HG03521 (cell line): ENCODE results near the gene DEPDC4.
"Not testable (repeated sequence)": the region's sequence is repeated elsewhere in the genome, so short reads cannot be mapped to it uniquely, and the experiment has no call there.

Experiments
- ATAC-seq: cut with Tn5 transposase; IDR thresholded peaks from one replicate; pipeline ENCODE4 v1.9.1; 2021; ENCODE audit warnings: mild to moderate bottlenecking, moderate library complexity; ENCODE audit not compliant: unreplicated experiment

Gene DEPDC4

GRCh38 chr12:100266835-100267602 is at the start of gene DEPDC4, which contains the start of gene SCYL2:
DEPDC4 (minus strand) TSS chr12:100267079; CDS start chr12:100267076, 3 bp downstream.
SCYL2 (plus strand) TSS chr12:100267177; CDS start chr12:100282971, 15,794 bp downstream.
- ATAC-seq, result peak; percentile 91

GRCh38 chr12:100311317-100311716 is 44.4 kb upstream of the DEPDC4 start:
- no peak for ATAC-seq

- not testable (repeated sequence) for ATAC-seq
Observed at GRCh38 chr12:100308138-100308537, 41.3 kb upstream of the DEPDC4 start.

GRCh38 chr12:100304334-100304733 is 37.5 kb upstream of the DEPDC4 start:
- not testable (repeated sequence) for ATAC-seq

- no peak for ATAC-seq
Observed at GRCh38 chr12:100303831-100304230, 37.0 kb upstream of the DEPDC4 start.

GRCh38 chr12:100302081-100302480 is 35.2 kb upstream of the DEPDC4 start:
- ATAC-seq, result no peak

GRCh38 chr12:100295764-100296555 is 29.1 kb upstream of the DEPDC4 start:
- no peak for ATAC-seq

GRCh38 chr12:100294366-100294765 is 27.5 kb upstream of the DEPDC4 start:
- ATAC-seq, result not testable (repeated sequence)

- ATAC-seq, result no peak
Observed at GRCh38 chr12:100293017-100293416, 26.1 kb upstream of the DEPDC4 start.

GRCh38 chr12:100290016-100290415 is 23.1 kb upstream of the DEPDC4 start:
- ATAC-seq, result no peak

- no peak for ATAC-seq
Observed at GRCh38 chr12:100289038-100289437, 22.2 kb upstream of the DEPDC4 start.

GRCh38 chr12:100284556-100284955 is 17.7 kb upstream of the DEPDC4 start:
- not testable (repeated sequence) for ATAC-seq

GRCh38 chr12:100279607-100280244 is 12.8 kb upstream of the DEPDC4 start:
- ATAC-seq, result no peak

GRCh38 chr12:100279159-100279558 is 12.3 kb upstream of the DEPDC4 start:
- no peak for ATAC-seq

- ATAC-seq, result no peak
Observed at GRCh38 chr12:100274291-100274690, 7.4 kb upstream of the DEPDC4 start.

- ATAC-seq, result no peak
Observed at GRCh38 chr12:100273782-100274181, 6.9 kb upstream of the DEPDC4 start.

GRCh38 chr12:100268835-100269564 is 2.1 kb upstream of the DEPDC4 start:
- no peak for ATAC-seq

- peak; percentile 8 for ATAC-seq
Observed at GRCh38 chr12:100267603-100268281, 863 bp upstream of the DEPDC4 start.

- ATAC-seq, result peak; percentile 83
Observed at GRCh38 chr12:100266585-100266834, 369 bp downstream of the DEPDC4 start.
